GM19043 (cell line): ENCODE measurements around the gene EIF1B.

Experiments used
- ATAC-seq: cut with Tn5 transposase; IDR thresholded peaks from one replicate; pipeline ENCODE4 v1.9.1; 2021; ENCODE audit warnings: low read depth; ENCODE audit not compliant: unreplicated experiment

EIF1B gene

GRCh38 chr3:40337136-40338108, 27.9 kb downstream of the EIF1B start:
- peak; percentile 59 for ATAC-seq

DNA sequence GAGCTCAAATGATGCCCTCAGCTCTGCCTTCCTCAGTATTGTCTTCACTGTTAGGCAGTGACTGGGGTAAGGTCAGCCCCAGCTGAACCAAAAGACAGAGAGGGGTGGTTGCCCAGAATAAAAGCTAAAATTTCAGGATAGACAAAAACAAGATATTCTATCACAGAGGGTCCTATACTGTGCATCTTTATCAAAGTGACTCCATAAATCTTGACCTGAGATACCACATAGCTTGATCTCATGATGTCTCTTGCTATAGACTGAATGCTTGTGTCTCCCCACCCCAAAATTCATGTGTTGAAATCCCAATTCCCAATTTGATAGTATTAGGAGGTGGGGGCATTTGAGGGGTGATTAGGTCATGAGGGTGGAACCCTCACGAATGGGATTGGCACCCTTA, 30.4 kb downstream of the EIF1B start:
- ATAC-seq = no peak

DNA sequence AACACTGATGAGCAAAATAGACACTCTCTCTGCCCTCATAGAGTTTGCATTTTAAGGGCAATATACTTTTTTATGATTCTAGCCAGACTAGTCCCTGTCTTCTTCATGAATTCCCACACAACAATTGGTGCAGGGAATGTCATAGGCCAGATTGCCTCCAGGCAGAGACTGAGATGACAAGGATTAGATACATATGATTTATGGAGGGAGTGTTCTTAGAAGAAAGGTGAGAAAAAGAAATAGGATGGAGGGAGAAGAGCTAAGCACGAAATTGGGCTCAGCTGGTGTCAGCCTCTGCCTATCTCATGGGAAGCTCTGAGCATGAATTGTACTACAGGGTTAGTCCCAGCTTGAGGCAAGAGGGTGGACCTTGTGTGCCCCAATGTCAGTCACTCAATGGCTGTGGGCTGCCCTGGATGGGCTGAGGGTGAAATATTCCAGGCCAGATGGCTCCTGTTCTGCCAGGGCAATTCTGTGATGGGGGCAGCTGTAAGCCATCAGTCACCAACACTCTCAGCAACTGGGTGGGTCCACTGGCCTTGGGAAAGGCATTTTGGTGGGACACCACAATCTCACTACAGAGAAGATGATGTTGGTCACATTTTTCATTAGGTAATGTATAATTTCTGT, 31.1 kb downstream of the EIF1B start:
- no peak for ATAC-seq

DNA sequence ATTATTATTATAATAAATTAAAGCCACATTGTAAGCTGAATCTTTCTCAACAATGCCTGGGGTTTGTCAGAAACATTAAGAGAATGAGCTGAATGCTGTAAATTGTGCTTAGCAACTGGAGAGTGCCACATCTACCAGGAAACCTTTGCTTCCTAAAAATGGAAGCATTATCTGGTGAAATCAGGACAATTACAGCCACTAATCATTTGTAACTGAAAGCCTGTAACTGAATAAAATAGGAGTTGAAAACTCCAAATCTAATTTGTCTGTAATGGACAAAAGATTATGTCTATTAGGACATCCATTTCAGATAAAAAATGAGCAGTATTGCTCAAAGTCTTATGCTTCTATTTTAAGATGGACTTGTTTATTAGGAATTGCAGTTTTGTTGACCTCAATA, 32.2 kb downstream of the EIF1B start:
- ATAC-seq = no peak

DNA sequence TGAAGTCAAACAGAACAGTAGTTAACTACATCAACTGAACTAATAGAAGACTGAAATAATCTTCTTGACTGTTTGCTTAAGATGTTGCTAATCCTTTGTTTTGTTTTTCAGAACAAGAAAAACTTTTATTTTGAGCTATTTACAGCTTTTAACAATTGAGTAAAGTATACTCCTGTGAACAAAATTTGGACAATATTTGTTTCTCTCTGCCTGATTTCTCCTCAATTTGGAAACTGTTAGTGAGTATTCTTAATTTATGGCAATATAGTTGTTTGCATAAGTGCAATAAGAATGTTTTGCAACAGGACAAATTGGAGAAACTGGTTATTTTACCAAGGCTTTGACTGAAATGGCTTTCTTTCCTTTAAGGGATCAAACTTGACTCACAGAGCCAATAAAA, 41.0 kb downstream of the EIF1B start:
- no peak for ATAC-seq

GRCh38 chr3:40355410-40355809, 45.9 kb downstream of the EIF1B start:
- ATAC-seq = no peak

DNA sequence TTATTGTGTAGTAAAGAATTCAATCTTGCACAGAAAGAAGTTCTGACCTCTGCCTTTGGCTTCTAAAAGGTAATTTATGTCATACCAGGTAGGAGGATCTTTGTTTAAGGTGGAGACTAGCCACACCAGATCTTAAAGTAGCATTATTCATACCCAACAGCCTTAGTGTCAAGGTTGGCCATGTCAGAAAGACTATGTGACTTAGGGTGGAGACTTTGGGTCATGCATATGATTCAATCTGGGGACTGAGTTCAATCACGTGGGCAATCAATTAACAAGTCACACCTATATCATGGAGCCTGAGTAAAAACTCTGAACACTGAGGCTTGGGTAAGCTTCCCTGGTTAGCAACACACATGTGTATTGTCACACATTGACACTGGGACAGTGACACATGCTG, 48.9 kb downstream of the EIF1B start:
- no peak for ATAC-seq
